Measurements from ENCODE around the gene HAPSTR1. TPM values are rescaled to one million over a fixed set of nuclear protein-coding genes. Genes with fewer than 3 reads are reported as not detected.

The HAPSTR1 gene
- polyA plus RNA-seq, 1 donor (not counting 4 experiments of a cell fraction or from before 2014, with no cell fraction given): 46.5 TPM

DNA sequence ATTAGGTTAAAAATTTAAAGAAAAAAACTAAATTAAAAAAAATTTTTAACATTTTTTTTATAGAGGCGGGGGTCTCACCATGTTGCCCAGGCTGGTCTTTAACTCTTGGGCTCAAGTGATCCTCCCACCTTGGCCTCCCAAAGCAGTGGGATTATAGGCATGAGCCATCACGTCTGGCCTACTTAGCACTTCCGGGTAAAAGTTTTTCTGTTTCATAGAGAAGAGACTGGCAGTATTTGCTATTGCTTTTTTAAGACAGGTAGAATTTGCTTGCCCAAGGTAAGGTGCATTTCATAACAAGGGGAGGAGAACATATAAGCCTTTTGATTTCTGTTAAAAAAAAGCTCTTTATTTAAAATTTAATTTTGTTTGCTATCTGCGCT is 12.0 kb upstream of the HAPSTR1 start:
- dilution Hi-C loops (cut with MboI; ENCODE audit: extremely low pct_ligation_motif_present, low sequenced_read_pairs): no loop called here
- peaks cover 24% of the 10 kb centered on the region for H3K4me1 ChIP-seq (ENCODE audit: control insufficient read depth, extremely low read depth, insufficient read depth, low read length)
- H2AFZ ChIP-seq (ENCODE audit: control insufficient read depth, low read length): no peak overlapping the region
- H3K9me3 ChIP-seq (ENCODE audit: control insufficient read depth, low read depth, low read length): no peaks in the 10 kb centered on the region
- DNase-seq (ENCODE audit: low read depth, low spot score) (no peak), FAIRE-seq (no peak)
- H3K36me3 ChIP-seq (ENCODE audit: control insufficient read depth in 2 of 2, extremely low read depth in 1 of 2, insufficient read depth in 2 of 2, low read length in 2 of 2): no peaks in the 10 kb centered on the region
- H3K27ac ChIP-seq (ENCODE audit: control insufficient read depth, insufficient read depth, low read length): peak overlapping the region; percentile 18
- H4K20me1 ChIP-seq (ENCODE audit: control insufficient read depth, extremely low read depth, insufficient read depth, low read length): no peaks in the 10 kb centered on the region
- no peaks in the 10 kb centered on the region for H3K9me1 ChIP-seq (ENCODE audit: control insufficient read depth, extremely low read depth, insufficient read depth, low read length)
- no peak overlapping the region for H3K9ac ChIP-seq (ENCODE audit: control insufficient read depth, extremely low read depth, insufficient read depth, low read length)
- H3K79me2 ChIP-seq (ENCODE audit: control insufficient read depth, insufficient read depth, low read length): no peaks in the 10 kb centered on the region
- H3K27me3 ChIP-seq (ENCODE audit: control insufficient read depth, extremely low read depth, insufficient read depth, low read length): no peaks in the 10 kb centered on the region
- no peak overlapping the region for H3K4me3 ChIP-seq (ENCODE audit: control insufficient read depth in 2 of 3, extremely low read depth in 1 of 3, insufficient read depth in 2 of 3, low read depth in 1 of 3, low read length in 3 of 3)
- H3K4me2 ChIP-seq (ENCODE audit: control insufficient read depth, extremely low read depth, insufficient read depth, low read depth, low read length): no peak overlapping the region
- TF ChIP-seq EZH2 (IDR thresholded peaks at IDR 0.05; ENCODE audit: low read length): no peak
- TF ChIP-seq, protein P1, sequence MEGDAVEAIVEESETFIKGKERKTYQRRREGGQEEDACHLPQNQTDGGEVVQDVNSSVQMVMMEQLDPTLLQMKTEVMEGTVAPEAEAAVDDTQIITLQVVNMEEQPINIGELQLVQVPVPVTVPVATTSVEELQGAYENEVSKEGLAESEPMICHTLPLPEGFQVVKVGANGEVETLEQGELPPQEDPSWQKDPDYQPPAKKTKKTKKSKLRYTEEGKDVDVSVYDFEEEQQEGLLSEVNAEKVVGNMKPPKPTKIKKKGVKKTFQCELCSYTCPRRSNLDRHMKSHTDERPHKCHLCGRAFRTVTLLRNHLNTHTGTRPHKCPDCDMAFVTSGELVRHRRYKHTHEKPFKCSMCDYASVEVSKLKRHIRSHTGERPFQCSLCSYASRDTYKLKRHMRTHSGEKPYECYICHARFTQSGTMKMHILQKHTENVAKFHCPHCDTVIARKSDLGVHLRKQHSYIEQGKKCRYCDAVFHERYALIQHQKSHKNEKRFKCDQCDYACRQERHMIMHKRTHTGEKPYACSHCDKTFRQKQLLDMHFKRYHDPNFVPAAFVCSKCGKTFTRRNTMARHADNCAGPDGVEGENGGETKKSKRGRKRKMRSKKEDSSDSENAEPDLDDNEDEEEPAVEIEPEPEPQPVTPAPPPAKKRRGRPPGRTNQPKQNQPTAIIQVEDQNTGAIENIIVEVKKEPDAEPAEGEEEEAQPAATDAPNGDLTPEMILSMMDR (optimal IDR thresholded peaks at IDR 0.05 in 1 of 3, IDR thresholded peaks at IDR 0.05 in 1 of 3, conservative IDR thresholded peaks at IDR 0.05 in 1 of 3; ENCODE audit: extremely low read depth in 1 of 3, insufficient read depth in 2 of 3, low read length in 3 of 3): no peak

DNA sequence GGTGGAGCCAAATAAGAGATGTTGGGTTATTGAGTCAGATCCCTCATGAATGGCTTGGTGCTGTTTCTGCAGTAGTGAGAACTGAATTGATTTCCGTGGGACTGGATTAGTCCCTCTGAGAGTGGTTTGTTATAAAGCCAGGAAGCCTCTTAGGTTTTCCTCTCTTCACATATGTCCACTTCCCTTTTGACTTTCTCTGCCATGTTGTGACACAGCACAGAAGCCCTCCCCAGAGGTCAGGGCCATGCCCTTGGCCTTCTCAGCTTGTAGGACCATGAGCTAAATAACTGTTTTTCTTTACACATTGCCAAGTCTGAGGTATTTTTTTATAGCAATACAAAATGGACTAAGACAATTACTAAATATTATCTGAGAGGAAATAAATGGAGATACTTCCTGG is 10.3 kb upstream of the HAPSTR1 start:
- peak overlapping the region; percentile 33 for H2AFZ ChIP-seq (ENCODE audit: control insufficient read depth, low read length)
- no peak overlapping the region for H3K4me3 ChIP-seq (ENCODE audit: control insufficient read depth in 2 of 3, extremely low read depth in 1 of 3, insufficient read depth in 2 of 3, low read depth in 1 of 3, low read length in 3 of 3)
- no peaks in the 10 kb centered on the region for H3K79me2 ChIP-seq (ENCODE audit: control insufficient read depth, insufficient read depth, low read length)
- H3K9ac ChIP-seq (ENCODE audit: control insufficient read depth, extremely low read depth, insufficient read depth, low read length): no peak overlapping the region
- H4K20me1 ChIP-seq (ENCODE audit: control insufficient read depth, extremely low read depth, insufficient read depth, low read length): no peaks in the 10 kb centered on the region
- H3K9me1 ChIP-seq (ENCODE audit: control insufficient read depth, extremely low read depth, insufficient read depth, low read length): no peaks in the 10 kb centered on the region
- H3K27ac ChIP-seq (ENCODE audit: control insufficient read depth, insufficient read depth, low read length): no peak overlapping the region
- no peak for FAIRE-seq
- H3K27me3 ChIP-seq (ENCODE audit: control insufficient read depth, extremely low read depth, insufficient read depth, low read length): no peaks in the 10 kb centered on the region
- no peak for DNase-seq (ENCODE audit: low read depth, low spot score)
- peaks cover 21% of the 10 kb centered on the region for H3K4me1 ChIP-seq (ENCODE audit: control insufficient read depth, extremely low read depth, insufficient read depth, low read length)
- H3K9me3 ChIP-seq (ENCODE audit: control insufficient read depth, low read depth, low read length): no peaks in the 10 kb centered on the region
- H3K4me2 ChIP-seq (ENCODE audit: control insufficient read depth, extremely low read depth, insufficient read depth, low read depth, low read length): no peak overlapping the region
- no peaks in the 10 kb centered on the region for H3K36me3 ChIP-seq (ENCODE audit: control insufficient read depth in 2 of 2, extremely low read depth in 1 of 2, insufficient read depth in 2 of 2, low read length in 2 of 2)
- TF ChIP-seq EZH2 (IDR thresholded peaks at IDR 0.05; ENCODE audit: low read length): no peak
- TF ChIP-seq, protein P1 (optimal IDR thresholded peaks at IDR 0.05 in 1 of 3, IDR thresholded peaks at IDR 0.05 in 1 of 3, conservative IDR thresholded peaks at IDR 0.05 in 1 of 3; ENCODE audit: extremely low read depth in 1 of 3, insufficient read depth in 2 of 3, low read length in 3 of 3): no peak
- dilution Hi-C loops (cut with MboI; ENCODE audit: extremely low pct_ligation_motif_present, low sequenced_read_pairs): no loop called here
